RKO (cell line): ENCODE data around the gene TRMT13.
"Not testable (repeated sequence)": the region's sequence is repeated elsewhere in the genome, so short reads cannot be mapped to it uniquely, and the experiment has no call there.

ENCODE experiments used
- DNase-seq: peaks from one replicate; pipeline ENCODE4 v3.0.0-alpha.2; 2016; ENCODE audit warnings: low spot score

TRMT13 gene

GRCh38 chr1:100164216-100164615, 31.3 kb downstream of the TRMT13 start:
- no peak for DNase-seq

GRCh38 chr1:100164702-100165101, 31.7 kb downstream of the TRMT13 start:
- no peak for DNase-seq

DNA sequence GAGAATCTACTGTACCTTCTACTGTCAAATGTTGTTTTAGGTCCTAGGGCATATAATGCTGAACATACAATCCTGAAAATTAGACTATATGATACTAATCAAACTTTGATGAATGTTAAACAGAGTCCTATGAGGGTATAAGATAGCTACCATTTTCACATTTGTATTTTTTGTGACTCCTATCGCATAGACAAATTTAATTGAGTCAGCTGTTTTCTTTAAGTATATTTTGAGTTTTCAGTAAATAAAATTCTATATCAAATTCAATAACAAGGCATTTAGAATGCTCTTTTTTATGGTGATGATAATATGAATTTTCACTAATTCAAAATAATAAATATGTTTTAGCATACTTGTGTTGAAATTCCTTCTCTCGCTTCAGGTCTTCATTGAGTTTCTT, 35.1 kb downstream of the TRMT13 start:
- DNase-seq: no peak

- DNase-seq: no peak
Observed at GRCh38 chr1:100177295-100178041, 44.5 kb downstream of the TRMT13 start.

DNA sequence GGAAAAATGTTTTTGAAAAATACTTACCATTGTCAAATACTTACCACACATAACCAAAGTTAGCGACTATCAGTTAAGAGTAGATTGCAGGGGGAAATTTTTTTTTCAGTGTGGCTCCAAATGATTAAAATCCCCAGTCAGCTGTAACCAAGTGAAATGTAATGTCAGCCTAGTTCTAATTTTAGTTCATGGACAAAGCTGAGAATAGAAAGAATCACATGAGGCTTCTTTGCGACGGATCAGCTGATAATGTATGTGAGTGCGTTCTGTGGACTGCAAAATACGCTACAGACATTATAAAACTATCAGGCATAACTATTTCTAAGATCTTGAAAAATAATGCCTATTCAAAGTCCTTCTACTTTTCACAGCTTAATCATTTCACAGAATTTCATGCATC, 45.1 kb downstream of the TRMT13 start, which contains the start of gene LRRC39:
Gene LRRC39 (minus strand): TSS at position 166 of the 400 bp plus-strand sequence. CDS start 9,740 bp downstream, outside the sequence.
- DNase-seq: no peak

- no peak for DNase-seq
Observed at GRCh38 chr1:100183370-100183769, 50.4 kb downstream of the TRMT13 start.

DNA sequence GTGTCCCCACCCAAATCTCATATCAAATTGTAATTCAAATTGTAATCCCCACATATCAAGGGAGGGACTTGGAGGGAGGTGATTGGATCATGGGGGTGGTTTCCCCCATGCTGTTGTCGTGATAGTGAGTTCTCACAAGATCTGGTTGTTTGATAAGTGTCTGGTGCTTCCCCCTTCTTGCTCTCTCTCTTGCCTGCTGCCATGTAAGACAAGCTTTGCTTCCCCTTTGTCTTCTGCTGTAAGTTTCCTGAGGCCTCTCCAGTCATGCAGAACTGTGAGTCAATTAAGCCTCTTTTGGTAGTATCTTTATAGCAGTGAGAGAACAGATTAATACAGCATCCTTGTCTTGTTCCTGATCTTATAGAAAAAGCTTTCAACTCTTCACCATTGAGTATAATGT, 51.6 kb downstream of the TRMT13 start:
- DNase-seq: no peak

DNA sequence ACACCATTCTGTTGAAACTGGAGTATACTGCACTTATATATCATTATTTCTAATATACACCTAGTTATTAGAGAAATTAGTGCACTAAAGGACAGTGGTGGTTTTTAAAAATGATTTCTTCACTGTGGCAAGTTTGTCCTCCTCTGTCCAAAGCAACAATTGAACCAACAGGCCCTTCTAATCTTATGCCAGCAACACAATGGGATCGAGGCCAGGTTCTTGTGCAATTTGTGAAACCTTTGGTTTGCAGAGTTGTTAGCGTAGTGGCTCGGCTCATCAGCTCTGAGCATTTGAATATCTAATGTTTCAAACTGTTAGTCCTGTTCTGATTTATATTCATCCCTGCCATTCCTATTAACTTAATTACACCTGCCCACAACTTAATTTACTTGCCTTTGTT, 54.9 kb downstream of the TRMT13 start:
- no peak for DNase-seq

- DNase-seq: no peak
Observed at GRCh38 chr1:100188617-100189016, 55.7 kb downstream of the TRMT13 start.

- no peak for DNase-seq
Observed at GRCh38 chr1:100198596-100198995, 65.6 kb downstream of the TRMT13 start.

DNA sequence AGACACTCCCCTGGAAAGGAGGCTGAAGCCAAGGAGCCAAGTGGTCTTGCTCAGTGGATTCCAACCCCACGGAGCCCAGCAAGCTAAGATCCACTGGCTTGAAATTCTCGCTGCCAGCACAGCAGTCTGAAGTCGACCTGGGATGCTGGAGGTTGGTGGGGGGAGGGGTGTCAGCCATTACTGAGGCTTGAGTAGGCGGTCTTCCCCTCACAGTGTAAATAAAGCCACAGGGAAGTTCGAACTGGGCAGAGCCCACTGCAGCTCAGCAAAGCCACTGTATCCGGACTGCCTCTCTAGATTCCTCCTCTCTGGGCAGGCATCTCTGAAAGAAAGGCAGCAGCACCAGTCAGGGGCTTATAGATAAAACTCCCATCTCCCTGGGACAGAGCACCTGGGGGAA, 67.1 kb downstream of the TRMT13 start:
- not testable (repeated sequence) for DNase-seq
